Lower lobe of right lung (tissue), 2 donors: ENCODE measurements around the gene GRAMD1B. TPM values are rescaled to one million over a fixed set of nuclear protein-coding genes. Genes with fewer than 3 reads are reported as not detected.
A peak's percentile ranks its signal among the peaks of the same experiment; 100 is the strongest.

Experiments used
- ATAC-seq, 2 donors: fragments of 200-7000 bp; cut with Tn5 transposase; one replicate each; pipeline ENCODE4 v1.9.1; 2020 to 2022; ENCODE audit warnings: mild to moderate bottlenecking in 2 of 2, moderate library complexity in 2 of 2
- DNase-seq: peaks from one replicate; pipeline ENCODE4 v3.0.0-alpha.2; 2020
- H3K27ac ChIP-seq: fragments of 200-600 bp; one replicate; pipeline ENCODE4 v1.8.0; 2022
- H3K27me3 ChIP-seq: fragments of 200-600 bp; one replicate; pipeline ENCODE4 v1.8.0; 2022; ENCODE audit warnings: low read depth
- H3K36me3 ChIP-seq: fragments of 200-600 bp; one replicate; pipeline ENCODE4 v1.8.0; 2022; ENCODE audit warnings: mild to moderate bottlenecking
- H3K4me1 ChIP-seq: fragments of 200-600 bp; one replicate; pipeline ENCODE4 v1.8.0; 2022
- H3K4me3 ChIP-seq: fragments of 200-600 bp; one replicate; pipeline ENCODE4 v1.8.0; 2022; ENCODE audit warnings: mild to moderate bottlenecking
- H3K9me3 ChIP-seq: fragments of 200-600 bp; one replicate; pipeline ENCODE4 v1.8.0; 2022
- intact Hi-C: fragments of 100-400 bp; cut with DNase I; formaldehyde crosslinking; loops from one replicate; pipeline ENCODE4 v1.11.0; 2022
- total RNA-seq: library from RNA; stranded (reverse); fragmentation: NEBNext Ultra II Directional; extraction: Animal tissue kit (Norgen Biotek cat#: 25700); gene quantifications from one replicate; pipeline ENCODE4 v1.2.1, GENCODE V29; 2021
- TF ChIP-seq, protein P1 (sequence below): fragments of 200-600 bp; IDR thresholded peaks from one replicate; pipeline ENCODE4 v1.8.0; 2022; ENCODE audit warnings: antibody characterized with exemption, mild to moderate bottlenecking
- donor health status: DM: no; HTN: yes; CAD: no; lungs with severe emphysema.

GRAMD1B gene
- total RNA-seq, 1 donor from 2014 or later, result 9.9 TPM

DNA sequence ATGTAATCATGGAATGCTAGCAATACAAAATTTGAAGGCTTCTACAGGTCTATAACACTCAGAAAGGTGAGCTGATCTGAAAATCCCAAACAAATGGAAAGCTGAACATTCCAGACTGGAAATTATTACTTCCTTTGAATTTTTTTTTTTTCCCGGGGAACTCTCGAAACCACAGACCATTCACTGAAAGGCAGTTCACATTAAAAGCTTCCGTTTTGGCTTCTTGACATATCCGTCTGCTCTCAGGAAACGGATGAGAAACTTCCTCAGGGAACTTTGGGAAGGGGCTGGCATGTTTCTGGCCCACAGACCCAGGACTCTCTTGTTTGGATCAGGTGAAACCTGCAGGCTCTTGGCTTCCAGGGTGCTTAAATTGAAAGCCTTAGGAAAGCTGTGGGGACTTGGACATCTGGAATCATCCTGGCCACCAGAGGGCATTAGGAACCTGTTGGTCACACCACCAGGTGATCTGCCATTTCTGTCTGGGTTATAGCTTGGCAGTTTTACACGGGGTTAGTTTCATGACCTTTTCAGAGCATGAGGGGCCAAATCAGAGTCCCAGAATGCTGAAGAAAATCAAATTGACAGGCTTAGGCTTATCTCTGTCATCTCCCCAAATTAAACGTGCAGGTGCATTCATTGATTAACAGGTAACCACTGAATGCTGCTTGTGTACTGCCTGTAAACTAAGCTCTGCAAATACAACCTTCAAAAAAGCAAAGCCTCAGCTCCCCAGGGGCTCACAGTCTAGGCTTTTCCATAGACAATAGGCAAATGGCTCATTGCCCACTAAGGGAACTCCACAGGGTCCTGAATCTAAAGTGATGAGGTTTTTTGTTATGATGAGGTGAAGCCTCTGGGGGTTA is 22.7 kb upstream of the GRAMD1B start:
- no peaks in the 10 kb centered on the region for H3K9me3 ChIP-seq
- TF ChIP-seq, protein P1, sequence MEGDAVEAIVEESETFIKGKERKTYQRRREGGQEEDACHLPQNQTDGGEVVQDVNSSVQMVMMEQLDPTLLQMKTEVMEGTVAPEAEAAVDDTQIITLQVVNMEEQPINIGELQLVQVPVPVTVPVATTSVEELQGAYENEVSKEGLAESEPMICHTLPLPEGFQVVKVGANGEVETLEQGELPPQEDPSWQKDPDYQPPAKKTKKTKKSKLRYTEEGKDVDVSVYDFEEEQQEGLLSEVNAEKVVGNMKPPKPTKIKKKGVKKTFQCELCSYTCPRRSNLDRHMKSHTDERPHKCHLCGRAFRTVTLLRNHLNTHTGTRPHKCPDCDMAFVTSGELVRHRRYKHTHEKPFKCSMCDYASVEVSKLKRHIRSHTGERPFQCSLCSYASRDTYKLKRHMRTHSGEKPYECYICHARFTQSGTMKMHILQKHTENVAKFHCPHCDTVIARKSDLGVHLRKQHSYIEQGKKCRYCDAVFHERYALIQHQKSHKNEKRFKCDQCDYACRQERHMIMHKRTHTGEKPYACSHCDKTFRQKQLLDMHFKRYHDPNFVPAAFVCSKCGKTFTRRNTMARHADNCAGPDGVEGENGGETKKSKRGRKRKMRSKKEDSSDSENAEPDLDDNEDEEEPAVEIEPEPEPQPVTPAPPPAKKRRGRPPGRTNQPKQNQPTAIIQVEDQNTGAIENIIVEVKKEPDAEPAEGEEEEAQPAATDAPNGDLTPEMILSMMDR, result peak; percentile 62
- peak; percentile 67 to 74 for ATAC-seq
- no peak overlapping the region for H3K4me3 ChIP-seq
- no peak for DNase-seq
- H3K27me3 ChIP-seq, result no peaks in the 10 kb centered on the region
- intact Hi-C loops, result no loop called here
- H3K36me3 ChIP-seq, result no peaks in the 10 kb centered on the region
- H3K27ac ChIP-seq, result no peak overlapping the region
- no peaks in the 10 kb centered on the region for H3K4me1 ChIP-seq

DNA sequence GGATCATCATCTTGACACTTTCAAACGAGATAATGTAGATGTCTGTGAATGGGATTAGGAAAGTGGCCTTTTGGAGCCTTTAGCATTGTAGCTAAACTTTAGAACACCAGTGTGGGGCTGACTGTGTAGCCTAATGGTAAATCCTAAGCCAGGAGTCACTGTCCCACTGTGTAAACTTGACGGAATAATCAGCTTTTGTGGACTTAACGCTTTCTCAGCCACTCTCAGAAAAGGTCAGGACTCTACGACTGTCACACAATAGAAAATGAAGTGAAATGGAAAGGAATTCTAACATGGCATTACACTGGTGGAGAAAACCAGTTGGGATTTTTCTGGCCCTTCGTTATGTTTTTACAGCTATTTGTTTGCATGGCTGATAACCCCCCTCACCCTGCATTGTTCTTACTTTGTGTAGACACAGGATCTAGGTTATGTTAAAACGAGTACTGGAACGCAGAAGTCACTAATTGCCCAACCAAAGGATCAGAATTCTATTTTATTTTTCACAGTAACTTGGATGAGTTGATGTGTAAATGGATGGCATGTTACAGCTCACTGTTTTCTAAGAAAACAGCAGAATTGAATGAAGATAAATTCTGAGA is 22.0 kb upstream of the GRAMD1B start:
- Histone ChIP-seq H3K4me1 (no peaks in the 10 kb centered on the region), H3K27ac (no peak overlapping the region), H3K4me3 (no peak overlapping the region), H3K36me3 (no peaks in the 10 kb centered on the region), H3K9me3 (no peaks in the 10 kb centered on the region), H3K27me3 (no peaks in the 10 kb centered on the region)
- DNase-seq (no peak), ATAC-seq (no peak)
- intact Hi-C loops, result no loop called here
- TF ChIP-seq, protein P1, result no peak

DNA sequence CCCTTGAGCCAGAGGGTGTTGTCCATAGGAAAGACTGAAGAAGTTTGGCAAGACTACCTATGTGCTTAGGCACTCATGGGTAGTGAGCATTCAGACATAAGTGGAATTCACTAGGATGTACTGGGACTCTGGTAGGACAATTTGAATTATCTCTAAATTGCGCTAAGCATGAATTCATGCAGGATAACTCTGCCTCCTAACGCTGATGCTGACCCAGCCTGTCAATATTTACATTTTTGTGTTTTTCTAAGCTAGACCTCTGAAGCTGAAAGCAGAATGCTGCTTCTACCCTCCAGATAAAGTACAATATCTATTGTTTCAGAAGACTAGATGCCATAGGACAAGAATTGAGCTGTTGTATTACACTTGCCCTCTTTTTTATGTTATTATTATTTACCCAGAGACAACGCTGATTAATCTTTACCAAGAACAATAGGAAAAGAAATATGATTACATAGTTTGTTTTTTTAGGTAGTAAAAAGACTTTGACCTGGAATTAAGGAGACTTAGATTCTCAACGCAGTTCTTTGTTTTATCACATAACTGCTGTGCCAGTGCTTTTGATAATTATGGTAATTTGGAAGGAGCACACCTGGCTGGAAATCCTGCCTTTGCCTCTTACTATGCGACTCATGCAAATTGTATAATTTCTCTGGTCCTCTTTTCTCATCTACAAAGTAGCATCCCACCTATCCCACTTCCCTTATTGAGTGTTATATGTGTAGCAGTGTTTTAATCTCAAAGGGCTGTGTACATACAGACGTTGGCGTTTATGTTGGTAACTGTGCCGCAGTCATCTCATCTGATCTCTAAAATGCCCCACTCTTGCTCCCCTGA is 21.2 kb upstream of the GRAMD1B start:
- no peak overlapping the region for H3K4me3 ChIP-seq
- H3K4me1 ChIP-seq, result no peaks in the 10 kb centered on the region
- ATAC-seq (no peak), DNase-seq (no peak)
- no peaks in the 10 kb centered on the region for H3K27me3 ChIP-seq
- no peak overlapping the region for H3K27ac ChIP-seq
- TF ChIP-seq, protein P1, result no peak
- intact Hi-C loops, result no loop called here
- no peaks in the 10 kb centered on the region for H3K9me3 ChIP-seq
- no peaks in the 10 kb centered on the region for H3K36me3 ChIP-seq

DNA sequence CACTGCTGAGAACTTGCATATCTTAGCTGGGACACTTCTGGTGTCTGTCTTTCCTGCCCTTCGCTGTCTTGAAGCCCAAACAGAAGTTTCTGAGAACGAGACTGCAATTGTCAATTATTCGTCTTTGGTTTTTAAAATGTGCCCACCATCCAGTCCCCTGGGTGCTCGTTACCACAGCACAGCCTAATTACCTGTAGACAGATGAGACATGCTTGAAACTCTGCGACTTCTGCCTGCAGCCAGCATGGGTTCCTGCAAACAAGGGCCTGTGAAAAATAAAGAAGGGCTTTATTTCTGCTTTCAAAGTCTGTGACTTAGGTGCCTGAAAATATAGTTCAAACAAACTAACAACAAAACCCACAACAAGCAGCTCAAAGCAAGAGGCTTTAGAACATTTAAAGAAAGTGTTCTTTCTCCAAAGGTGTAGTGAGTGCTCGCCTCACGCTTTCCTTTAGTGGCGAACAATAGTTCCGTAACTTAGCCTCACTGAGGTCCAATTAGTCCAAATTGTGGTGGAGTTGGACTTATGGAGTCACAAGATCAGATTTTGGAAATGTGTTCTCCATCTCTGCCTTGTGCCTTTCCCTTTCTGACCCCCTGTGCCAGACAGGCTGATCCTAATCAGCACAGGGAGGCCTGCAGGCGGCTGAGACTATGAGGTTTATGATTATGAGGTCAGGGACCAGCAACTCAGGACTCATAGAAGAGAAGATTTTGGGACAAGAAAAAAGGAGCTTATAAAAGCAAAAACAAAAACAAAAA is 20.4 kb upstream of the GRAMD1B start:
- no peak for ATAC-seq

More for the DNA sequence above, 20.4 kb upstream of the GRAMD1B start:
- intact Hi-C loops, result no loop called here
- TF ChIP-seq, protein P1, result no peak
- H3K4me3 ChIP-seq, result no peak overlapping the region
- H3K36me3 ChIP-seq, result no peaks in the 10 kb centered on the region
- H3K4me1 ChIP-seq, result no peaks in the 10 kb centered on the region
- no peaks in the 10 kb centered on the region for H3K27me3 ChIP-seq
- no peak for DNase-seq
- H3K9me3 ChIP-seq, result no peaks in the 10 kb centered on the region
- no peak overlapping the region for H3K27ac ChIP-seq
